CD4-positive, alpha-beta T cell (primary cell): ENCODE data around the gene AMPH. TPM values are rescaled to one million over a fixed set of nuclear protein-coding genes. Genes with fewer than 3 reads are reported as not detected.

Experiments
- ATAC-seq: fragments of 200-7000 bp; cut with Tn5 transposase; one replicate; pipeline ENCODE4 v1.10.0; 2022; ENCODE audit warnings: mild to moderate bottlenecking; ENCODE audit not compliant: poor library complexity
- CTCF ChIA-PET: fragments of 350-600 bp; sonication (Branson Sonifier 250); formaldehyde crosslinking; loops from one replicate; lab custom pipeline; 2021; ENCODE audit warnings: antibody characterized with exemption, inconsistent platforms; lab: Charles Lee
- POLR2A ChIA-PET: fragments of 350-600 bp; sonication (Branson Sonifier 250); formaldehyde crosslinking; loops from one replicate; lab custom pipeline; 2021; ENCODE audit warnings: antibody characterized with exemption, inconsistent platforms; lab: Charles Lee
- DNase-seq, 14 experiments: peaks; one replicate each; pipeline ENCODE4 v3.0.0-alpha.2; 2013 to 2020; ENCODE audit warnings: mixed read lengths in 2 of 14
- H3K27ac ChIP-seq, 2 donors: one replicate each; pipeline versions ENCODE4 v1.5.1 to v1.7.0; 2013; ENCODE audit warnings: low read length in 2 of 2, low read depth in 1 of 2, mild to moderate bottlenecking in 1 of 2
- H3K27me3 ChIP-seq, 2 experiments: 1 replicate in 1 of 2; 2 replicates in 1 of 2; pipeline versions ENCODE4 v1.6.1 to v1.7.0; 2013; ENCODE audit warnings: low read length in 2 of 2, control low read depth in 1 of 2, mild to moderate bottlenecking in 1 of 2, moderate library complexity in 1 of 2; ENCODE audit not compliant: insufficient read depth in 2 of 2, control insufficient read depth in 1 of 2
- H3K36me3 ChIP-seq: one replicate; pipeline ENCODE4 v1.6.1; 2013; ENCODE audit warnings: low read length, control low read depth; ENCODE audit not compliant: insufficient read depth
- H3K4me1 ChIP-seq: one replicate; pipeline ENCODE4 v1.6.1; 2013; ENCODE audit warnings: low read length, control low read depth; ENCODE audit not compliant: insufficient read depth
- H3K4me3 ChIP-seq: one replicate; pipeline ENCODE4 v1.5.1; 2013; ENCODE audit warnings: mild to moderate bottlenecking, low read length, moderate library complexity
- H3K9me3 ChIP-seq, 2 experiments: 1 replicate in 1 of 2; 2 replicates in 1 of 2; pipeline versions ENCODE4 v1.6.1 to v1.7.0; 2013; ENCODE audit warnings: low read length in 2 of 2, mild to moderate bottlenecking in 2 of 2, control low read depth in 1 of 2, moderate library complexity in 1 of 2; ENCODE audit not compliant: control insufficient read depth in 1 of 2, insufficient read depth in 1 of 2
- H3K27ac Mint-ChIP-seq: one replicate; pipeline ENCODE4 v1.8.0; 2020; ENCODE audit warnings: mixed read lengths
- H3K27me3 Mint-ChIP-seq: one replicate; pipeline ENCODE4 v1.8.0; 2021; ENCODE audit warnings: mixed read lengths
- H3K36me3 Mint-ChIP-seq: one replicate; pipeline ENCODE4 v1.8.0; 2021; ENCODE audit warnings: low read depth, mixed read lengths
- H3K4me1 Mint-ChIP-seq: one replicate; pipeline ENCODE4 v1.8.0; 2021; ENCODE audit warnings: low read depth, mixed read lengths
- H3K4me3 Mint-ChIP-seq: one replicate; pipeline ENCODE4 v1.8.0; 2020; ENCODE audit warnings: mild to moderate bottlenecking, mixed read lengths
- H3K9me3 Mint-ChIP-seq: one replicate; pipeline ENCODE4 v1.8.0; 2020; ENCODE audit warnings: mixed read lengths
- intact Hi-C, 2 experiments: fragments of 100-400 bp; cut with DNase I in 1 of 2; cut with micrococcal nuclease in 1 of 2; formaldehyde crosslinking; loops; one replicate each; pipeline versions ENCODE4 v1.15.1 to v1.9.0; 2023 to 2025; cut with DNase I, micrococcal nuclease
- total RNA-seq, 174 experiments: library from RNA in 2 of 174; stranded (reverse) in 2 of 174; gene quantifications; one replicate each; pipeline ENCODE4 v1.2.3 and lab custom pipeline; 2021 to 2026
- TF ChIP-seq, protein P1 (sequence below): fragments of 200-600 bp; IDR thresholded peaks from one replicate; pipeline ENCODE4 v1.8.0; 2022; ENCODE audit warnings: antibody characterized with exemption, mild to moderate bottlenecking

The AMPH gene
- total RNA-seq, 2 experiments from 2014 or later = not detected

- Histone ChIP-seq H3K4me1 (peaks cover 5% of the 10 kb centered on the region), H3K9me3 (peaks cover 0 to 3% of the 10 kb centered on the region in 2 experiments), H3K36me3 (no peaks in the 10 kb centered on the region), H3K27me3 (no peaks in the 10 kb centered on the region), H3K4me3 (no peak overlapping the region), H3K27ac (no peak overlapping the region)
- Mint-ChIP-seq H3K4me1 (peaks cover 27% of the 10 kb centered on the region), H3K4me3 (no peak overlapping the region), H3K27ac (no peak overlapping the region), H3K36me3 (no peaks in the 10 kb centered on the region), H3K27me3 (no peaks in the 10 kb centered on the region), H3K9me3 (no peaks in the 10 kb centered on the region)
- ATAC-seq = no peak
- DNase-seq = no peak
- TF ChIP-seq, protein P1, sequence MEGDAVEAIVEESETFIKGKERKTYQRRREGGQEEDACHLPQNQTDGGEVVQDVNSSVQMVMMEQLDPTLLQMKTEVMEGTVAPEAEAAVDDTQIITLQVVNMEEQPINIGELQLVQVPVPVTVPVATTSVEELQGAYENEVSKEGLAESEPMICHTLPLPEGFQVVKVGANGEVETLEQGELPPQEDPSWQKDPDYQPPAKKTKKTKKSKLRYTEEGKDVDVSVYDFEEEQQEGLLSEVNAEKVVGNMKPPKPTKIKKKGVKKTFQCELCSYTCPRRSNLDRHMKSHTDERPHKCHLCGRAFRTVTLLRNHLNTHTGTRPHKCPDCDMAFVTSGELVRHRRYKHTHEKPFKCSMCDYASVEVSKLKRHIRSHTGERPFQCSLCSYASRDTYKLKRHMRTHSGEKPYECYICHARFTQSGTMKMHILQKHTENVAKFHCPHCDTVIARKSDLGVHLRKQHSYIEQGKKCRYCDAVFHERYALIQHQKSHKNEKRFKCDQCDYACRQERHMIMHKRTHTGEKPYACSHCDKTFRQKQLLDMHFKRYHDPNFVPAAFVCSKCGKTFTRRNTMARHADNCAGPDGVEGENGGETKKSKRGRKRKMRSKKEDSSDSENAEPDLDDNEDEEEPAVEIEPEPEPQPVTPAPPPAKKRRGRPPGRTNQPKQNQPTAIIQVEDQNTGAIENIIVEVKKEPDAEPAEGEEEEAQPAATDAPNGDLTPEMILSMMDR = no peak
- intact Hi-C loops = no loop called here
- ChIA-PET POLR2A (no interaction called here), CTCF (interaction anchor here (2.1 kb wide), 1 partner anchor 11 kb away, joined by 6 read pairs; no protein-coding TSS in a partner anchor)
Observed at GRCh38 chr7:38410056-38410455, 221.1 kb downstream of the AMPH start.

DNA sequence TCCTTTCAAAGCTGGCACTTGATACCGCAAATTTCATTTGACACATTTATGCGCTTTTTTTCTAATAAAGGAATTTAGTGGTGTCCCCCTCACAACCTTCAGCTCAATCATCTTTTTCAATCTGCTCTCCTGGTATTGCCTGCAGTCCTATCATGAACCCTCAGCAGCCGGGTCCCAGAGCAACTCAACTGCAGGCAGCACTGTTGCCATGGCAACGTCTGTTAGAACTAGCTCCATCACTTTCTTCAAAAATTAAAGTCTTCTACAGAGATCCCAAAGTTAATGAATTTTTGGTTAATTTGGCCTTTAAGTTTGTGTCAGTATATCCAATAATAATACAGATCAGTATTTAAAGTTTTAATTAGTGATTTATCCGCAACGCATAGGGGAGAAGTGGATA lies 221.6 kb downstream of the AMPH start:
- Mint-ChIP-seq H3K4me1 (peaks cover 27% of the 10 kb centered on the region), H3K4me3 (no peak overlapping the region), H3K9me3 (no peaks in the 10 kb centered on the region), H3K27me3 (no peaks in the 10 kb centered on the region), H3K36me3 (no peaks in the 10 kb centered on the region), H3K27ac (no peak overlapping the region)
- Histone ChIP-seq H3K27me3 (no peaks in the 10 kb centered on the region), H3K36me3 (no peaks in the 10 kb centered on the region), H3K4me3 (no peak overlapping the region), H3K27ac (no peak overlapping the region), H3K4me1 (peaks cover 5% of the 10 kb centered on the region), H3K9me3 (peaks cover 0 to 7% of the 10 kb centered on the region in 2 experiments)
- ATAC-seq (no peak), DNase-seq (no peak)
- TF ChIP-seq, protein P1 = no peak
- POLR2A ChIA-PET = interaction anchor here (1.0 kb wide), 1 partner anchor 11 kb away, joined by 3 read pairs; no protein-coding TSS in a partner anchor
- CTCF ChIA-PET = interaction anchor here (2.1 kb wide), 1 partner anchor 11 kb away, joined by 6 read pairs; no protein-coding TSS in a partner anchor
- intact Hi-C loops = no loop called here

GRCh38 chr7:38398725-38399321 lies 232.3 kb downstream of the AMPH start:
- Histone ChIP-seq H3K4me1 (no peaks in the 10 kb centered on the region), H3K9me3 (peaks cover 0 to 7% of the 10 kb centered on the region in 2 experiments), H3K27ac (no peak overlapping the region), H3K36me3 (no peaks in the 10 kb centered on the region), H3K27me3 (peaks cover 0 to 3% of the 10 kb centered on the region in 2 experiments), H3K4me3 (no peak overlapping the region)
- no peaks in the 10 kb centered on the region for H3K36me3 Mint-ChIP-seq
- TF ChIP-seq, protein P1 = peak; percentile 97
- peaks cover 16% of the 10 kb centered on the region for H3K27me3 Mint-ChIP-seq
- intact Hi-C loops = loop anchor here (1.0 to 10.0 kb wide), 7 partner anchors 141 to 1121 kb away; no protein-coding TSS in a partner anchor
- ChIA-PET CTCF (interaction anchor here (1.1 to 2.0 kb wide), 13 partner anchors 10 to 261 kb away, joined by 3 to 10 read pairs (median 6); no protein-coding TSS in a partner anchor), POLR2A (interaction anchor here (1.1 kb wide), 1 partner anchor 10 kb away, joined by 3 read pairs; no protein-coding TSS in a partner anchor)
- no peaks in the 10 kb centered on the region for H3K9me3 Mint-ChIP-seq
- no peak overlapping the region for H3K27ac Mint-ChIP-seq
- no peaks in the 10 kb centered on the region for H3K4me1 Mint-ChIP-seq
- peak; percentile 28 to 77 (median 50) for DNase-seq
- ATAC-seq = peak; percentile 86
- H3K4me3 Mint-ChIP-seq = no peak overlapping the region
